Uterus (tissue), 4 donors: ENCODE measurements around the gene RAN. TPM values are rescaled to one million over a fixed set of nuclear protein-coding genes. Genes with fewer than 3 reads are reported as not detected.

ENCODE experiments used
- DNase-seq, 2 donors: peaks; one replicate each; pipeline ENCODE4 v3.0.0-alpha.2; 2019 to 2020
- H3K27ac ChIP-seq, 2 donors: fragments of 200-600 bp; sonication (generic); 1 replicate in 1 of 2; 2 replicates in 1 of 2; pipeline ENCODE4 v1.5.1; 2016 to 2018
- H3K27me3 ChIP-seq, 2 donors: fragments of 200-600 bp; sonication (generic); one replicate each; pipeline ENCODE4 v1.5.1; 2018 to 2019; ENCODE audit warnings: control low read depth in 1 of 2
- H3K36me3 ChIP-seq, 2 donors: fragments of 200-600 bp; sonication (generic); one replicate each; pipeline ENCODE4 v1.5.1; 2019; ENCODE audit warnings: control low read depth in 1 of 2
- H3K4me1 ChIP-seq, 2 donors: fragments of 200-600 bp; sonication (generic); one replicate each; pipeline ENCODE4 v1.5.1; 2018 to 2019; ENCODE audit warnings: control low read depth in 1 of 2
- H3K4me3 ChIP-seq, 2 donors: fragments of 200-600 bp; sonication (generic); 1 replicate in 1 of 2; 2 replicates in 1 of 2; pipeline ENCODE4 v1.5.1; 2018 to 2019; ENCODE audit warnings: mild to moderate bottlenecking in 1 of 2
- H3K9me3 ChIP-seq, 2 donors: fragments of 200-600 bp; sonication (generic); one replicate each; pipeline ENCODE4 v1.5.1; 2019; ENCODE audit warnings: control low read depth in 1 of 2
- POLR2A ChIP-seq, 2 donors: fragments of 450-650 bp; IDR thresholded peaks; one replicate each; pipeline ENCODE4 v1.6.1; 2016; ENCODE audit warnings: antibody characterized with exemption in 2 of 2, mild to moderate bottlenecking in 1 of 2, moderate library complexity in 1 of 2
- intact Hi-C: fragments of 100-400 bp; cut with DNase I; formaldehyde crosslinking; loops from one replicate; pipeline ENCODE4 v1.15.1; 2023; ENCODE audit warnings: low total_unique reads
- total RNA-seq, 4 donors: library from RNA; depleted of rRNA in 3 of 4; stranded (reverse); fragments of >200 nt in 3 of 4; gene quantifications; one replicate each; pipeline versions ENCODE4 v1.1.0 to v1.2.4, GENCODE V29; 2014 to 2023
- TF ChIP-seq, protein P1 (sequence below), 4 experiments: fragments of 200-600 bp in 2 of 4; fragments of 450-650 bp in 2 of 4; sonication (generic) in 2 of 4; IDR thresholded peaks; one replicate each; pipeline ENCODE4 v1.5.1; 2016 to 2019; ENCODE audit warnings: antibody characterized with exemption in 4 of 4, mild to moderate bottlenecking in 2 of 4, moderate library complexity in 1 of 4
- donor health status: DM: yes; HTN: yes; CAD: no.

The RAN gene
- total RNA-seq, 4 donors from 2014 or later, result 64.6 to 287 (median 177) TPM

DNA sequence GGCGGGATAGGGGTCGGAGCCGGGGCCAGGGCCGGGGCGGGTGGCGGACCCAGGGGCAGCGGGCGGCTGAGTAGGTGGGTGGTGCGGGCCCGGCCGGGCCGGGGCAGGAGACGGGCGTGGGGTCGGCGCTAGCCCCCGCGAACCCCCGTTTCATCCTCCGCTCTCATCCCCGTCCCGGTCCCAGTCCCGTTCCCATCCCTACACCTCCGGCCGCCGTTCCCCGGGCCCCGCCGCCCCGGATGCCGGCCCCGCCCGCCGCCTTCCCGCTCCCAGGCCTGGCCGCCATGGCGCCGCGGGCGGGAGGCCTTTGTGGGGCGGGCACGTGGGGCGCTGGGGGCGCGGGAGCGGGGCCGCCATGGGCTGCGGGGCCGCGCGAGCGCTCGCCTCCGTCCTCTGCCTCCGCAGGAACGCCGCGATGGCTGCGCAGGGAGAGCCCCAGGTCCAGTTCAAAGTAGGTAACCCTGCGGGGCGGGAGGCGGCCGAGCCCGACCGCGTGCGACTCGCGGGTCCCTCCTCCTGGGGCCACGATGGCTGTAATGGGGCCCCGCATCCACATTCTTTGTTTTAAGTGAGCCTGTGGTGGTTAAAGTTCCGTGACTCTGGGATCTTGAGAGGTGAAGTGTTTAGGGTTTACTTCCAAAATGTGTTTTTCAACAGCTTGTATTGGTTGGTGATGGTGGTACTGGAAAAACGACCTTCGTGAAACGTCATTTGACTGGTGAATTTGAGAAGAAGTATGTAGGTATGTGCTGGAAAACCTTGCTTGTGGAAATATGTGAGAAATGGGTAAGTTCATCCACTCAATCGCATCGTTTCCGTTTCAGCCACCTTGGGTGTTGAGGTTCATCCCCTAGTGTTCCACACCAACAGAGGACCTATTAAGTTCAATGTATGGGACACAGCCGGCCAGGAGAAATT, 572 bp downstream of the RAN start:
- Histone ChIP-seq H3K36me3 (no peaks in the 10 kb centered on the region), H3K9me3 (no peaks in the 10 kb centered on the region), H3K27me3 (no peaks in the 10 kb centered on the region), H3K4me3 (peak overlapping the region; percentile 45 to 96), H3K4me1 (peaks cover 4 to 12% of the 10 kb centered on the region in 2 donors), H3K27ac (peak overlapping the region; percentile 85 to 90)
- no peak for DNase-seq
- intact Hi-C loops, result loop anchor here (5.0 kb wide), 1 partner anchor 35 kb away; the partner anchor contains the start of gene STX2
- TF ChIP-seq POLR2A (IDR thresholded peaks at IDR 0.05), result no peak
- TF ChIP-seq, protein P1, sequence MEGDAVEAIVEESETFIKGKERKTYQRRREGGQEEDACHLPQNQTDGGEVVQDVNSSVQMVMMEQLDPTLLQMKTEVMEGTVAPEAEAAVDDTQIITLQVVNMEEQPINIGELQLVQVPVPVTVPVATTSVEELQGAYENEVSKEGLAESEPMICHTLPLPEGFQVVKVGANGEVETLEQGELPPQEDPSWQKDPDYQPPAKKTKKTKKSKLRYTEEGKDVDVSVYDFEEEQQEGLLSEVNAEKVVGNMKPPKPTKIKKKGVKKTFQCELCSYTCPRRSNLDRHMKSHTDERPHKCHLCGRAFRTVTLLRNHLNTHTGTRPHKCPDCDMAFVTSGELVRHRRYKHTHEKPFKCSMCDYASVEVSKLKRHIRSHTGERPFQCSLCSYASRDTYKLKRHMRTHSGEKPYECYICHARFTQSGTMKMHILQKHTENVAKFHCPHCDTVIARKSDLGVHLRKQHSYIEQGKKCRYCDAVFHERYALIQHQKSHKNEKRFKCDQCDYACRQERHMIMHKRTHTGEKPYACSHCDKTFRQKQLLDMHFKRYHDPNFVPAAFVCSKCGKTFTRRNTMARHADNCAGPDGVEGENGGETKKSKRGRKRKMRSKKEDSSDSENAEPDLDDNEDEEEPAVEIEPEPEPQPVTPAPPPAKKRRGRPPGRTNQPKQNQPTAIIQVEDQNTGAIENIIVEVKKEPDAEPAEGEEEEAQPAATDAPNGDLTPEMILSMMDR (IDR thresholded peaks at IDR 0.05), result no peak

DNA sequence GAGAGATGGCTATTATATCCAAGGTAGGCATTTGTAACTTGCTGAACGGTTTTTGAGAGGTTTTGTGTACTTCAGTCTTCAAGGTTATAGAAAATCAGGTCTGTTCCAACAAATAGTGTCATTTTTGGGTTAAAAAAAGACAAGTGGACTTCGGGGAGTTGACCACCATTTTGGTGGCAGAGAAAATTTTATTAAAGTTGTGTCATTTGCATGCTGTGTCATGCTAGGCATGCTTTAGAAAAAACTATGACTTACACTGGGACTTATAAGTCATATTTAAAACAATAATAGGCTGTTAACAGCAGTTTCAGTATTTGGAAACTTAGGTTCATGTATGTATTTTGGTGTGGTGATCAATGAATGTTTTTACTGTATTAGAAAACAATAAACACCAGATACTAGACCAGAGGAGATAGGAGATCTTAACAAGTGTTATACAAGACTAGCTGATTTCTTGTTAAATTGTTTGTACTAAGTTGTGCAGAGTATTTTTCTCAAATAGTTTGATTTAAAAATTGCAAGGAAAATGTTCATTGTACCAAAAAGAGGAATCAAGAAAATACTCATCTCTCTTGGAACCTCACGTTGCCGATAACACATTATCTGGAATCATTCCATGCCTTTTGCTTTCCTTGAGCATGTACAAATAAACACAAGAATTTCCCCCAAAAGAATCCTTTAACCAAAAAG, 1.4 kb downstream of the RAN start:
- Histone ChIP-seq H3K9me3 (no peaks in the 10 kb centered on the region), H3K27ac (peak overlapping the region; percentile 85 to 90), H3K4me3 (peak overlapping the region; percentile 45 to 96), H3K36me3 (no peaks in the 10 kb centered on the region), H3K4me1 (peaks cover 4 to 12% of the 10 kb centered on the region in 2 donors), H3K27me3 (no peaks in the 10 kb centered on the region)
- TF ChIP-seq POLR2A (IDR thresholded peaks at IDR 0.05), result no peak
- TF ChIP-seq, protein P1 (IDR thresholded peaks at IDR 0.05), result no peak
- intact Hi-C loops, result loop anchor here (5.0 kb wide), 1 partner anchor 36 kb away; the partner anchor contains the start of gene STX2
- no peak for DNase-seq

DNA sequence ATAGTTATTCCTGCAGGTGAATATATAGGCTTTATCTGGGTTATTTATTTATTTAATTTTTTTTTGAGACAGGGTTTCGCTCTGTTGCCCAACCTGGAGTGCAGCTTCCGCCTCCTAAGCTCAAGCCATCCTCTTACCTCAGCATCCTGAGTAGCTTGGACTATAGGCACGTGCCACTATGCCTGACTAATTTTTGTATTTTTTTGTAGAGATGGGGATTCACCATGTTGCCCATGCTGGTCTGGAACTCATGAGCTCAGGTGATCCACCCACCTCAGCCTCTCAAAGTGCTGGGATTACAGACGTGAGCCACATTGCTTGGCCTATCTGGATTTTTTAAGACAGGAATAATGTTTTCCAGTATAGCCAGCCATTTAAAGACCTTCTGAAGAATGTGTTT, 2.0 kb downstream of the RAN start:
- Histone ChIP-seq H3K4me3 (no peak overlapping the region), H3K36me3 (no peaks in the 10 kb centered on the region), H3K4me1 (peaks cover 4 to 12% of the 10 kb centered on the region in 2 donors), H3K27ac (no peak overlapping the region), H3K9me3 (no peaks in the 10 kb centered on the region), H3K27me3 (no peaks in the 10 kb centered on the region)
- no peak for TF ChIP-seq POLR2A (IDR thresholded peaks at IDR 0.05)
- TF ChIP-seq, protein P1 (IDR thresholded peaks at IDR 0.05), result no peak
- intact Hi-C loops, result loop anchor here (5.0 kb wide), 1 partner anchor 37 kb away; the partner anchor contains the start of gene STX2
- no peak for DNase-seq

DNA sequence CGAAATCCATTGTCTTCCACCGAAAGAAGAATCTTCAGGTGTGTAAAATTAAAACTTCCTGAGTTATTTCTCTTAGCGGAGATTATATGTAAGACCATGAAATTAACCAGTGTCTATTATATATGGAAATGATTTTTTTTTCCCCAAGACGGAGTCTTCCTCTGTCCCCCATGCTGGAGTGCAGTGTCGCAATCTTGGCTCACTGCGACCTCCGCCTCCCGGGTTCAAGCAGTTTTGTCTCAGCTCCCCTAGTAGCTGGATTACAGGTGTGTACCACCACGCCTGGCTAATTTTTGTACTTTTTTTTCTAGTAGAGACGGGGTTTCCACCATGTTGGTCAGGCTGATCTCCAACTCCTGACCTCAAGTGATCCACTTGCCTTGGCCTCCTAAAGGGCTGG, 2.8 kb downstream of the RAN start:
- DNase-seq, result no peak
- Histone ChIP-seq H3K27ac (no peak overlapping the region), H3K4me3 (no peak overlapping the region), H3K27me3 (no peaks in the 10 kb centered on the region), H3K4me1 (peaks cover 4 to 12% of the 10 kb centered on the region in 2 donors), H3K9me3 (no peaks in the 10 kb centered on the region), H3K36me3 (no peaks in the 10 kb centered on the region)
- intact Hi-C loops, result loop anchor here (5.0 kb wide), 1 partner anchor 37 kb away; the partner anchor contains the start of gene STX2
- TF ChIP-seq, protein P1 (IDR thresholded peaks at IDR 0.05), result no peak
- TF ChIP-seq POLR2A (IDR thresholded peaks at IDR 0.05), result no peak
